NB4 (cell line): ENCODE measurements around the gene AGAP1.

ENCODE experiments used
- CTCF ChIP-seq: IDR thresholded peaks from one replicate; pipeline ENCODE4 v1.5.1; 2012; ENCODE audit warnings: low read depth, low read length
- POLR2A ChIP-seq: IDR thresholded peaks from 2 replicates; pipeline ENCODE4 v1.6.1; 2011; ENCODE audit warnings: mild to moderate bottlenecking; ENCODE audit not compliant: insufficient read length; ENCODE audit errors: extremely low read depth

GRCh38 chr2:235556901-235557300 is 63.1 kb downstream of the AGAP1 start:
- TF ChIP-seq CTCF, result no peak
- no peak for TF ChIP-seq POLR2A
